GM12892 (cell line): ENCODE results near the gene RIPOR2.

Source experiments
- DNase-seq: peaks from one replicate; pipeline ENCODE4 v3.0.0; 2011; ENCODE audit not compliant: insufficient read length
- FAIRE-seq: peaks from 2 replicates; lab custom pipeline; 2011; peaks lifted over from hg19 to GRCh38; lab: Jason Lieb, UNC
- POLR2A ChIP-seq: IDR thresholded peaks from 2 replicates; pipeline ENCODE4 v1.6.1; 2011; ENCODE audit warnings: low read depth, low read length, control low read depth
- POLR2AphosphoS5 ChIP-seq: IDR thresholded peaks from 2 replicates; pipeline ENCODE4 v1.6.1; 2011; ENCODE audit warnings: low read depth, low read length, control low read depth
- TAF1 ChIP-seq: IDR thresholded peaks from 2 replicates; pipeline ENCODE4 v1.6.1; 2011; ENCODE audit warnings: low read depth, mild to moderate bottlenecking, control low read depth, low read length, borderline replicate concordance

Gene RIPOR2

DNA sequence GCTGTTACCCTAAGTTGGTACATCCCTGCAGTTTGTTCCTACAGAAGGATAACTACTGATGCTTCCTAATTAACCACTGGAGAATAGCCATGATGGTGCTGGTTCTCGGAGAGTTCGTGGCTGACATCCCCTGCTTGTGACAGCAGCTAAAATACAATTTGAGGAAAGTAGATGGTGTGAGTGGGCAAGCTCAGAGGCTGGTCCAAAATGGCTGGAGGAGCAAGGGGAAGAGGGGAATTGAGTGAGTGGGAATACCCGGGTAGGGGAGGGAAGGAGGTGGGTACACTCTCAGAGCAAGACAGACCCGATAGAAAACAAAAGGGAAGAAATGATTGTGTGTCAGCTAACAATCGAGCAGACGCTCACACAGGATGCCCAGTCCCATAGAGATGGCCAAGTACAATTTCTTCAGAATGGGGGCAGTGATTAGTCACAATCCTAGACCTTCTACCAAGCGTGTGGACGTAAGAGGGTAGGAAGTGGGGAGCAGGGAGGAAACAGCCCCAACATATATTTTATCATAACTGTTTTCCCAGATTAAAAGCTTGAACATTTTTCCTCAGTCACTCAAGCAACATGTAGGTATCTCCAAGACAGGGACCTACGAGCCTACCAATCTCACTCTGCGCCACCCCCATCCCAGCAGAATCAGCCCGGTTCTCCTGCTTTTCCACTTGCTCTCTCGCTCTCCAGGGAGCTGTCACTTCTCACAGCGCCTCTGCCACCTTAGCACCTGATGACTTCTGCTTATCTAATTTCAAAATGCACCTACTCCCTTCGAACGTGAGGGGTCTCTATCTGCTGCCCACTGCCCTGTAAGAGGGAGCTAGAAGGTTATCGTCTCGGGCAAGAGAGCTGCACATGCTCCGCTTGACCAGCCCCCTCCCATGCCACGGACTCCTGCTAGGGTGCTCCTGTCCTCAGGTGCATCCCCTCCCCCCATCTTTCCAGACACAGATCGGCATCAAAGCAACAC, 26.2 kb downstream of the RIPOR2 start:
- FAIRE-seq (peak; percentile 70), DNase-seq (no peak)
- TF ChIP-seq TAF1, result no peak
- no peak for TF ChIP-seq POLR2AphosphoS5
- no peak for TF ChIP-seq POLR2A

DNA sequence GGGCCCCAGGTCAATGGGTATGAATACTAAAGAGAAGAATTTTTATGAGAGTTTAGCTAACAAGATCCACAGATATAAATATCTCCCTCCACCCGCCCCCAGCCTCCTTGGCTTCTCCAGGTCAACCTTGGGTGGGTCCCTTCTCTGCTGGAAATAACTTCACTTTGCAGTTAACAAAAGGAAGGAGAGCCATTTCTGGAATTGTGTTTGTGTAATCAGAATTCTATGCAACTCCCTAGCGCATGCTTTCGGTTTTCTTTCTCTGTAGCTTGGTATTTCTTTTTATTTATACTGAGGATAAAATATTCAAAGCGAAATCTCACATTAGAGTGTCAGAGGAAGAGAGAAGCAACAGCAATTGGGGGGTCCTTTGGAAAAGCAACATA, 27.1 kb downstream of the RIPOR2 start:
- TF ChIP-seq TAF1 (no peak), POLR2AphosphoS5 (no peak), POLR2A (no peak)
- DNase-seq, result no peak
- FAIRE-seq, result no peak

DNA sequence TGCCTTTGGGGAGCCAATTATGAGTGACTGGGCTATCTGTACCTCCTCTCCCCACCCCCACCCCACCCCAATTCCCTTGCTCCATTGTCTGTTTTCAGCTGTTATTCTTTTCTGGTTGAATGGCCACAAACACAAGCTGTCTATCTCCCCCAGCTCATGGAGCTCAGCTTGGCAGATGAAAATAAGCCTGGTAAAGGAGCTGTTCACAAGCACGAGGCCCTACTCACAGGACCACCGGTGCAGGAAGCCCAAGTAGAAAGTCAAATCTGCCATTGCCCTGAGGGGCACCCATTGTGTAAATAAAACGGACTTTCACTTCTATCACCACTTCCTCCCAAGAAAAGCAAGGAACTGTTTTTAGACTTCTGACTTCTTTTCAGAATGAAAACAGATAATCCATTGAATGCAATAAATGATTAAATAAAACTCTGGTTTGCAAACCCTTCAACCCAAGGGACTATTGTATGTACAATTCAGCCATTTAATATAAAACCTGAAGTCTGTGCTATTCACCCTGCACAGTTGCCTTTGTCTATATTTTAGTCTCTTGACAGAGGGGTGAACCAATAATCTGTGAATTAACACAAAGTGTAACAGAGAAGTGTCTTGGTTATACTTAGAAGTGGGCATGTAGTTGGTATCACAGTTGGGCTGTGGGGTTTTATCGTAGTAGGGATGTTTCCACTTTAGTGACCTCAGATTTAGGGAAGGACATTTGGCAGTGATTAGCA, 27.7 kb downstream of the RIPOR2 start:
- DNase-seq (no peak), FAIRE-seq (peak; percentile 48)
- TF ChIP-seq TAF1 (no peak), POLR2A (no peak), POLR2AphosphoS5 (no peak)

DNA sequence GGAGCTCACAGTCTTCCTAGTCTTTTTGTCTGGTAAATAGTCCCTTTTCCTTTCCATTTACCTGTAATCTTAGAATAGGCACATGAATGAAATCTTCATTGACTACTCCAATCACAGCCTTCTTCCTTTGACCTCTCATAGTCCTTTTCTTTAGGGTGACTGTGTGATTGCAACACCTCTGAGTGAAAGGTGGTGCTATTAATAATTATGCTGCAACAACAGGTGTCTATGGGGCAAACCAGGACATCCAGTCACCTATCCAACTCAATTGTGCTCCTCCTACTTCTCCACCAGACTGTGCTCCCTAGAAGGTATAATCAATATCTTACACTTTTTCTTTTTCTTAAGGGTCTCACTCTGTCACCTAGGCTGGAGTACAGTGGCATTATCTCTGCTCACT, 29.4 kb downstream of the RIPOR2 start:
- TF ChIP-seq POLR2A (no peak), POLR2AphosphoS5 (no peak), TAF1 (no peak)
- DNase-seq (no peak), FAIRE-seq (no peak)

DNA sequence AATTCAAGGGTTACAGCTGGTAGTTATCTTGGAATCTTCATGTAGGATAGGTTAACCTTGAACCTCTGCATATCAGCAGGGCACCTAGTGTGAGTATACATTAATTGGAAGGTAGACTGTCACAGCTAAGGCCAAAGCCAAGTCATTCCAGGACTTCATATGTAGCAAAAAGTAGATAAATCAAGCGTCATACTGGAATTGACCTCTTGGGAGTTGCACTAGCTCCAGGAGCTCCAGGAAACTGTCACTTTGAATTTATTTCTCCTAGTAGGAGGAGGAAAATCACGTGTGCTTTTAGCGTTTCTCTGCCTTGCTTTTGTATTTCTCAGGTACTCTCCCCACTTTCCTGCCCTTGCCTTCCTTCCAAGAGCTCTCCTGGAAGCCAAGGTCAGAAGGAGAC, 30.3 kb downstream of the RIPOR2 start:
- no peak for FAIRE-seq
- TF ChIP-seq POLR2AphosphoS5 (no peak), POLR2A (no peak), TAF1 (no peak)
- DNase-seq, result no peak

DNA sequence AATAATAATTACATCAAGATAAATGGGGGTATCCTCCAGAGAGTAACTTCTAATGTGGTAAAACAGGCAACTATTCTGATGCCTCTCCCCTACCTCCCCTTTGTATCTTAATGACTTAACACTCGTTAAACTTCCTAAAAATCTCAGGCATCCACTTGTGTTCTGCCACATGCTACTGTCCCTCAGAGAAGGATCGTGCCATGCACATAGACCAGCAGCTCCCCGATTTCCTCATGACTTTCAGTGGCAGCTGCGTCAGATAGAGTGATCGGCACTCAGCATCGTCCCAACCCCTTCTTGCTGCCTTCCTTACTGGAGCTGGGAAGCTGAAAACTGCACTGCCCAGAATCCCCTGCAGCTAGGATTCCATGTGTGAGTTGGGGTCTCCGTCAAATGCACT, 32.1 kb downstream of the RIPOR2 start:
- DNase-seq (no peak), FAIRE-seq (no peak)

DNA sequence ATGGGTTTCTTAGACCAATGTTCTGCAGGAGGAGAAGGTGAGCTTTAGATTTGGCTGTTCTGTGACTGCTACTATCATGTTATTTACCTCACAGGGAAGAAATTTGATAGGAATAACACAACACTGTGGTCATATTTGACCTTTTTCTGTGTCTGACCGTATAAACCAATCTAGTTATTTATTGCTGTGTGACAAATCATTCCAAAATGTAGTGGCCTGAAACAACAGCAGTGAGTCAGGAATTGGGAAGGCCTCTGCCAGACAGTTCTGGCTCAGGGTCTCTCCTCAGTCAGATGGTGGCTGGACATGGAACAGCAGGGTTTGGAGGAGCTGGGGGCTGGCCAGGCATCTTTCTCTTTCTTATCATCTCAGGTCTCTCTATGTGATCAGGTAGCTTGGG, 33.0 kb downstream of the RIPOR2 start:
- TF ChIP-seq TAF1, result no peak
- no peak for TF ChIP-seq POLR2AphosphoS5
- TF ChIP-seq POLR2A, result no peak
- DNase-seq (no peak), FAIRE-seq (no peak)

More for the DNA sequence above, 32.1 kb downstream of the RIPOR2 start:
- no peak for TF ChIP-seq POLR2AphosphoS5
- no peak for TF ChIP-seq POLR2A
- TF ChIP-seq TAF1, result no peak

DNA sequence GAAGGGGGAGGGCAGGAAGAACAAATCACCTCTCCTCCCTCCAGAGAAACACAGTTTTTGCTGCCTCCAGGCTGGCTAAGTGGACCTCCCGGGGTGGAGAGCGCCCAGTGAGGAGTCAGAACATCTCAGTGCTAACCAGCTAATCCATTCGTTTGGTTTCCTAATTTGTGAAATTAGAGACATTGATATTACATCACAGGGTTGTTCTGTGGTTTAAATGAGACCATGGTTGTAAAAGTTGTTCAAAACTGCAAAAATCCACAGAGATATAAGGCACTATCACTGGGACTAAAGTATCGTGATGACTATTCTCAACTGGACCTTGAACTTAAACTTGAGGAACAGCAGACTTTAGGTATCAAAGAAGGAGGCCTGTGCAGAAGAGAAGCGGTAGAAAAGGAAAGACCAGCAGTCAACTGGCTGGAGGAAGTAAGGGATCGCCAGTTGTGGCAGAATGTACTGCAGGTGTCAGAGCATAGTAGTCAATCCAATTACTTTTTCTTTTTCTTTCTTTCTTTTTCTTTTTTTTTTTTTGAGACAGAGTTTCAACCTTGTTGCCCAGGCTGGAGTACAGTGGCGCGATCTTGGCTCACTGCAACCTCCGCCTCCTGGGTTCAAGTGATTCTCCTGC, 33.9 kb downstream of the RIPOR2 start:
- DNase-seq, result no peak
- FAIRE-seq, result peak; percentile 79
- TF ChIP-seq POLR2AphosphoS5 (no peak), TAF1 (no peak), POLR2A (no peak)

DNA sequence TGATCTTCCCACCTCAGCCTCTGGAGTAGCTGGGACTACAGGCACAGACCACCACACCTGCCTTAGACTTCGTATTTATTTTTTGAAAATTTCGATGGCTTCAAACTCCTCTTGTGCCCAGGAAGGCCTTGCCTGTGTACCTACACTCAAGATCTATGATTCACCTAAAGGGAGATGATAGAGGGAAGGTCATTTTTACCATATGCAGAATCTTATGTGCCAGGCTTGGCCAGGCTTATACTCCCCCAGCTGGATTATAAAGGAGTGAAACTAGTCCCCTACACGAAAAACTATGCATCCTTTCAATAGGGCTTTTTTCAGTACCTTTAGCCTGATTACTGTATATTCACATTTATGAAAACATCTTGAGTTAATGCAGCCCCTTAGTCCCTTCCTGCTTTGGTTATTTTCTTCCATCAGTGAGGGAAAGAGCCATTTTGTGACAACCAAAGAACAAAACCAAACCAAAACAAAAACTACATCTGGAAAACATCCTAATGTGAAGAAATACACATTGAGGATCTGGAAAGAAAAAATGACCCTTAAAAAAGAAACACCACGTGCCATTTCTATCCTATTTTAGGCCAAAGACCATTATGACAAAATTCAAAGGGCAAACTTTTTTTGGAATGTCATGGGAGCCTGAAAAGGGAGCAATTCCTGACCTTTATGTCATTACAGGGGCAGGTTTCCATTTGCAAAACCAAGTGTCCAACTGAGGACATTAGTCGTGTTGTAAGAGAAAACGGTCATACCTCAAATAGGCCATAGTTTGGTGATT, 34.7 kb downstream of the RIPOR2 start:
- FAIRE-seq (no peak), DNase-seq (no peak)
- TF ChIP-seq POLR2A, result no peak
- no peak for TF ChIP-seq POLR2AphosphoS5
- TF ChIP-seq TAF1, result no peak

DNA sequence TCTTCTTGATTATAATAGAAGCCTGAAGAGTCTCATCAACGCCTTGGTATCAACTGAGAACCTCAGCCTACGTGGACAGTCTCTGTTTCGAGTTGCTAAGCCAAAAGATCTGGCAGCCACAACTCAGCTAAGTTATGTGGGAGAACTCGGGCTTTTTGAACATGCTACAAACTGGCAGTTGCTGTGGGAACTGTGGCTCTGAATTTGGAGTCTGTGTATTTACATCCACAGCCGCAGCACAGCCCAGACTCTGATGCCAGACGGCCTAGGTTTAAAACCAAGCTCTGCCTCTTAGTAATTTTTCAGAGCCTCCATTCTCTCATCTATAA, 35.8 kb downstream of the RIPOR2 start:
- TF ChIP-seq POLR2AphosphoS5, result no peak
- TF ChIP-seq TAF1, result no peak
- no peak for TF ChIP-seq POLR2A
- FAIRE-seq, result no peak
- DNase-seq, result no peak

DNA sequence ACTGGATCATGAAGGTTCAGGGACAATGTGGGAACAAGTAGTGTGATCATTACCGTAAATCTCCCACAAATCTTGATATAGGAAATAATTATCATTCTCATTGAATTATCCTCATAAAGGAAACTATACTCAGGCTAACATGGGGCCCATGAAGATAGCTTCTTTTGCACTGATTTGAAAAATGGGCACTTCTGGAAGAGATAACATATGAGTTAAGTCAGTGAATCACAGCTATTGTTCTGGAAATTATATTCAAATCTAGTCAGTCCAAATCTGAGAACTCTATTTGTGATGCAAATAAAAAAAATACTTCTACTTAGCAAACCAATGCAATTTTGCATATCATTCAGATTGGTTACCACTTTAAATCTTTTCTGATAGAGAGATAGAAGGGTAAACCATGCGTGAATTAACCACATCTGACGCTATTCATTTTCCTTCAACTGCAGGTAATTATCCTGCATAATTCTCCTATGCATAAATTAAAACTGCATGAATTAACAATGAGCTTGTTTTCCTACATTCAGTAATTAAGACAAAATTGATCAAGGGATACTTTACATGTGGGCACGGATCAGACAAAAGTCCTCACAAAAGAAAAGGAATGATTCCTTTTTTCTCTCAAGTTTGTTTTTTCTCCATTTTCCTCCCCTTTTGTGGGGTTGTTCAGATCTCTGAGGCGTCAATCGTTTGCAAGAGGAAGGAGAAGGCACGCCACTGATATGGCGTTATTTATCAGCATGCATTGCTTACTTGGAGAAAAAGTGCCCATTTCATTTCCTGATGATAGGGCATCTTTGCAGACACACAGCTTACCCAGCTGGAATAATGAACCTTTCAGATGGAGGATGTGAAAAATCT, 36.4 kb downstream of the RIPOR2 start:
- peak; percentile 42 for FAIRE-seq
- no peak for TF ChIP-seq TAF1
- no peak for DNase-seq
